GM19438 (cell line): ENCODE results near the gene SAMHD1.
"Not testable (repeated sequence)": the region's sequence is repeated elsewhere in the genome, so short reads cannot be mapped to it uniquely, and the experiment has no call there.

Experiments
- ATAC-seq: cut with Tn5 transposase; IDR thresholded peaks from one replicate; pipeline ENCODE4 v1.9.1; 2021; ENCODE audit warnings: low read depth; ENCODE audit not compliant: unreplicated experiment

The SAMHD1 gene

GRCh38 chr20:36956674-36957073, 5.2 kb upstream of the SAMHD1 start:
- no peak for ATAC-seq

- no peak for ATAC-seq
Observed at GRCh38 chr20:36956016-36956415, 4.5 kb upstream of the SAMHD1 start.

DNA sequence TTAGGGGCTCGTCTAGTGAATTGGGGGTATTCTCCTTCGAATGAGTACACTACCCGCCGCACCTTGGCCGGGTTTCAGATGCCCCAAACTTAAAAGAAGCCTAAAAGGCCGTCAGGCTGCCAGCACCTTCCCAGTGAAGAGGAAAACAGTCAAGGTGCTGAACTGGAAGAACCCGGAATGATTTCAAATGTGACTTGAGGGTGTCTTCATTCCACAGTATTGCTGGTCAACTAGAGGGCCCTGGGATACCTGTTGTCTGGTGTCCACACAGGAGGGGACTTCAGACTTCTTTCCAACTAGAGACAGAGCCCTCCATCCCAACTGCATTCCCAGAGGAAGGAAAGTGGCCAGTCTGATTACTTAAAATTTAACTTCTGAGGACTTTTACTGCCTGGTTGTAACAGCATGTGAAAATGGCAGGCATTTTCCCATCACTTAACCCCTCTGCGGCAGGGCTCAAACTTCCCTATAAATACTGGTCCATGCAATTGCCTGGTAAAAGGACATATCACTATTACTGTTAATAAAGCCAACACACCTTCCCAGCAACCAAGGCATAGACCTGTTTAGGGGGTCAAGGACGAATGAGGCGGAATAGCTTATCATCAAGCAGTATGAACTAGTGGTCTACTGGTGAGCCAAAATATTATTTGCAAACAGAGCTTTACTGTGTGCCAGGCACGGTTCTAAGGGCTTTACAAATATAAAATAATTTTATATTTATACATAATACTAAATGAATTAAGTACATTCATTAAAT, 651 bp upstream of the SAMHD1 start:
- no peak for ATAC-seq

GRCh38 chr20:36950414-36951197, 902 bp downstream of the SAMHD1 start:
- ATAC-seq: no peak

- ATAC-seq: no peak
Observed at GRCh38 chr20:36941401-36941835, 10.1 kb downstream of the SAMHD1 start.

GRCh38 chr20:36937402-36937770, 14.1 kb downstream of the SAMHD1 start:
- no peak for ATAC-seq

DNA sequence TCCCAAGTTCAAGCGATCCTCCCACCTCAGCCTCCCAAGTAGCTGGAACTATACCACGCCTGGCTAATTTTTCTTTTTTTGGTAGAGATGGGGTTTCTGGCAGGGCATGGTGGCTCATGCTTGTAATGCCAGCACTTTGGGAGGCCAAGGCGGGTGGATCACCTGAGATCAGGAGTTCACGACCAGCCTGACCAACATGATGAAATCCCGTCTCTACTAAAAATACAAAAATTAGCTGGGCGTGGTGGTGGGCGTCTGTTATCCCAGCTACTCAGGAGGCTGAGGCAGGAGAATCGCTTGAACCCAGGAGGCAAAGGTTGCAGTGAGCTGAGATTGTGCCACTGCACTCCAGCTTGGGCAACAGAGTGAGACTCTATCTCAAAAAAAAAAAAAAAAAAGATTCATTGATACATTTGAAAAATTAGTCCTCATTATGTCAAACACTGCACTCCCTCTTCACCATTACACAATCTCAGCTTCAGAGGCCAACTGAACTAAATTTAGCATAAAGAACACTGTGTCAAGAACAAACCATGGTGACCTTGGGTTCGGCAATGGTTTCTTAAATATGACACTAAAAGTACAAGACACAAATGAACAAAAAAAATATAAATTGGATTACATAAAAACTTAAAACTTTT, 14.6 kb downstream of the SAMHD1 start:
- not testable (repeated sequence) for ATAC-seq

DNA sequence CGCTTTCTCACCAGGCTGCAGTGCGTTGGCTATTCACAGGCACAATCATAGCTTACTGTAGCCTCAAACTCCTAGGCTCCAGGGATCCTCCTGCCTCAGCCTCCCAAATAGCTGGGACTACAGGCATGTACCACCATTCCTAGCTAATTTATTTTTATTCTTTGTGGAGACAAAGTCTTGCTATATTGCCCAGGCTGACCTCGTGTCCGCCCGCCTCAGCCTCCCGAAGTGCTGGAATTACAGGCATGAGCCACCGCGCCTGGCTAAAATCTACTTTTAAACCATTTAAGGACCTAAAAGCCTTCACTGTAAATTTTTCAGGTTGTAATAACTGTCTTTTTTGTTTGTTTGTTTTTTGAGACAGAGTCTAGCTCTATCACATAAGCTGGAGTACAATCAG, 15.2 kb downstream of the SAMHD1 start:
- no peak for ATAC-seq

GRCh38 chr20:36933571-36933970, 17.9 kb downstream of the SAMHD1 start:
- ATAC-seq: not testable (repeated sequence)

DNA sequence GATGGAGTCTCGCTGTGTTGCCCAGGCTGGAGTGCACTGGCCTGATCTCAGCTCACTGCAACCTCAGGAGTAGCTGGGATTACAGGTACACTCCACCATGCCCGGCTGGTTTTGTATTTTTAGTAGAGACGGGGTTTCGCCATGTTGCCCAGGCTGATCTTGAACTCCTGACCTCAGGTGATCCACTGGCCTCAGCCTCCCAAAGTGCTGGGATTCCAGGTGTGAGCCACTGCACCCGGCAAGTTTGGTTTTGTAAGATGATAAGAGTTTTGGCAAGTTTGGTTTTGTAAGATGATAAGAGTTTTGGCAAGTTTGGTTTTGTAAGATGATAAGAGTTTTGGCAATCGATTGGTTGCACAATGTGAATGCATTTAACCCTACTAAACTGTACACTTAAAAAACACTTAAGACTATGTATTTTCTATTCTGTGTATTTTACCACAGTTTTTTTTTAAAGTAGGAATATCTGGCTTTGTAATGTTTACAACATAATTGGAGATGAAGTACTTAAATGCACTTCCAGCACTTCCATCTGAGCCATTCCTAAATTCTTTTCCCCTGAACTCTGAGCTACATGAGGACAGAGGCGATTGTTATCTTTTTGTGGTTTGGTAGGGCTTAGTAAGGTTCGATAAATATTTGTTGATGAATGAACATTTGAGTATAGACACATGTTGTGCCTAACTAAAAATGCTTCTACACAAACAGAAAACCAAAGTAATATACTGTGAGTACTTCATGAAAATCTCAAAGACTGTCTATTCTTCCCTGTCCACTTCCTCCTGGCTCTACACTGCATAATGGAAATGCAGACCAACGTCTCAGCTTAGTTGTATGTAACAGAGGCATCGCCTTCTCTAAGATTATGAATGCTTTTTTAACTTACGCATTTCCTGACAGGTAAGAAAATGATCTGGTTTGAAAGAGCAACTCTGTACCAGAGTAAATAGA, 18.8 kb downstream of the SAMHD1 start:
- ATAC-seq: no peak

DNA sequence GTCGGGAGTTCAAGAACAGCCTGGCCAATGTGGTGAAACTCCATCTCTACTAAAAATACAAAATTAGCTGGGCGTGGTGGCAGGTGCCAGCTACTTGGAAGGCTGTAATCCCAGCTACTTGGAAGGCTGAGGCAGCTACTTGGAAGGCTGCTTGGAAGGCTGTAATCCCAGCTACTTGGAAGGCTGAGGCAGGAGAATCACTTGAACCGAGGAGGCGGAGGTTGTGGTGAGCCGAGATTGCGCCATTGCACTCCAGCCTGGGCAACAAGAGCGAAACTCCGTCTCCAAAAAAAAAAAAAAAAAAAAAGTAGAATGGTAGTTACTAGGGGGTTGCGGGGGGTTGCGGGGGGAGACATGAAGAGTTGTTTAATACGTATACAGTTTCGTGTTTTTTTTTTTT, 19.4 kb downstream of the SAMHD1 start:
- ATAC-seq: not testable (repeated sequence)

- no peak for ATAC-seq
Observed at GRCh38 chr20:36929691-36930090, 21.8 kb downstream of the SAMHD1 start.

DNA sequence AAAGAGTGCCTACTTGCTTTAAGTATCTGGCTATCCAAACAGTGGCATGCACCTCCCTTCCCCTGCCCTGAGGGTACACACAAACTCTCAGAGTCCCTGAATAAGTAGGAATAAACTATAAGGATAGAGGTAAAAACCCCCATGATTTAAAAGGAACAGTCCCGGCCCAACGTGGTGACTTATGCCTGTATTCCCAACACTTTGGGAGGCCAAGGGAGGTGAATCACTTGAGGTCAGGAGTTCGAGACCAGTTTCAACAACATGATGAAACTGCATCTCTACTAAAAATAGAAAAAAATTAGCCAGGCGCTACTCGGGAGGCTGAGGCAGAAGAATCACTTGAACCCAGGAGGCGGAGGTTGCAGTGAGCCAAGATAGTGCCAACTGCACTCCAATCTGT, 22.2 kb downstream of the SAMHD1 start:
- no peak for ATAC-seq

- ATAC-seq: no peak
Observed at GRCh38 chr20:36927704-36928103, 23.8 kb downstream of the SAMHD1 start.

- ATAC-seq: no peak
Observed at GRCh38 chr20:36926653-36927200, 24.8 kb downstream of the SAMHD1 start.

GRCh38 chr20:36925234-36925633, 26.3 kb downstream of the SAMHD1 start:
- ATAC-seq: no peak

DNA sequence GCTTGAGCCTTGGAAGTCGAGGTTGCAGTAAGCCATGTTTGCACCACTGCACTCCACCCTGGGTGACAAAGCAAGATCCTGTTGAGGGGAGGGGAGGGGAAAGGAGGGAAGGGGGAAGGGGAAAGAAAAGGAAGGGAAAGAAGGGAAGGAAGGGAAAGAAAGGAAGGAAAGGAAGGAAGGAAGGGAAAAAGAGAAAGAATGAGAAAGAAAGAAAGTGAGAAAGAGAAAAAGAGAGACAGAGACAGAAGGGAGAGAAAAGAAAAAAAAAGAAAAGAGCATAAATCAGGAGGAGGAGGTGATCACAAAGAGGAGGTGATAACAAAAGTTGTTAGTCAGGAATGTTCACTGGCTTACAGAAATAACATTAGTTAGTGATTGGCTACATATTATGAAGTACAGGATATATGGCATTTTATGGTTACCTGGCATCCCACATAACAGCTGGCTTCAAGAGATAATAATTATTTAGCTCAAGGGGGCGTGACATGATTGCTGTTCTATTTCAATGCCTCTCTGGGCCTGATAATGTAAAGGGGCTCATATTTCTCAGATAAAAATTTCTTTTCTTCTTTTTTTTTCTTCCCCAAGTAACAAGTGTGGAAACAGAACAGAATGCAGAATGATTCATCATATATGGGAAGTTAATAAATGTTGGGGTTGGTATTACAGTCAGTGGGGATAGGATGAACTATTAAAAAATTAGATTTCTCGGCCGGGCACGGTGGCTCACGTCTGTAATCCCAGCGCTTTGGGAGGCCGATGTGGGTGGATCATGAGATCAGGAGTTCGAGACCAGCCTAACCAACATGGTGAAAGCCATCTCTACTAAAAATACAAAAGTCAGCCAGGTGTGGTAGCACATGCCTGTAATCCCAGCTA, 27.1 kb downstream of the SAMHD1 start:
- no peak for ATAC-seq

DNA sequence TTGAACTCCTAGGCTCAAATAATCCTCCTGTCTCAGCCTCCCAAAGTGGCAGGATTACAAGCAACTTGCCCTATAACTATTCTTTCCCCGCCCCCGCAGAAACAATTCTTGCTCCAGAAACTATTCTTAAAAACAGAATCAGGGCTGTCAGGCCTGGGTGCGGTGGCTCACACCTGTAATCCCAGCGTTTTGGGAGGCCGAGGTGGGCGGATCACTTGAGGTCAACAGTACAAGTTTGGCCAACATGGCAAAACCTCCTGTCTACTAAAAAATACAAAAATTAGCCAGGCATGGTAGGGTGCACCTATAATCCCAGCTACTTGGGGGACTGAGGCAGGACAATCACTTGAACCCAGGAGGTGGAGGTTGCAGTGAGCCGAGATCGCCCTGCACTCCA, 31.2 kb downstream of the SAMHD1 start:
- ATAC-seq: no peak

DNA sequence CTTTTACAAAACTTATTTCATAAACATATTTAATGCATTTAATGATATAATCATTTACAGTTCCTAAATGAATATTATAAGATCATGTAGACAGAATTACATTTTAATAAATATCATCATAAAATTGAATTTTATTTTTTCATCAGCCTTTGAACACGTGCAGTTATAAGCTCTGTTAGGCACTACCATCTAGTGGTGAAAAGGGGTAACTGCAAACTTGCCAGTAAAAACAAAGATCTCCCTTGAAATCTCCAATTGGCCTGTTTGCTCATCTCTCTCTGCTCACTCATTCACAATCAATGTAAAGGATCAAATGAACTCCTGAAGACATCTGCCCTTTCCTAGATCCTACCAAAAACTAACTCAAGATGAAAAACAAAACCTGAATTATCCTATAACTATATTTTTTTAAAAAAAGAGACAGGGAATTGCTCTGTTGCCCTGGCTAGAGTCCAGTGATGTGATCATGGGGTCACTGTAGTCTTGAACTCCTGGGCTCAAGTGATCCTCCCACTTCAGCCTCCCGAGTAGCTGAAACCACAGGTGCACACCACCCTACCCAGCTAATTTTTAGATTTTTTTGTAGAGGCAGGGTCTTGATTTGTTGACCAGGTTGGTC, 31.7 kb downstream of the SAMHD1 start:
- no peak for ATAC-seq
